ENCODE measurements around the gene PTPRM. TPM values are rescaled to one million over a fixed set of nuclear protein-coding genes. Genes with fewer than 3 reads are reported as not detected.

Gene PTPRM
- polyA plus RNA-seq, 2 of the 4 experiments (the other 2 are of a cell fraction), result 44.5 to 199 TPM

- WGBS (ENCODE audit: missing lambda C conversion rate), result 90% methylated on average over 3 of the region's 3 CpGs
- H3K9me3 ChIP-seq, result no peaks in the 10 kb centered on the region
- TF ChIP-seq NPAS2 (CRISPR knock-in tag; IDR thresholded peaks at IDR 0.05; ENCODE audit: borderline replicate concordance), result no peak
- TF ChIP-seq EHF (CRISPR knock-in tag; IDR thresholded peaks at IDR 0.05), result no peak
- TF ChIP-seq SREBF2 (IDR thresholded peaks at IDR 0.05), result no peak
- TF ChIP-seq FOSB (CRISPR knock-in tag; IDR thresholded peaks at IDR 0.05), result no peak
- no peak for TF ChIP-seq CHD2 (IDR thresholded peaks at IDR 0.05; ENCODE audit: low read length, partially characterized antibody)
- no peak for TF ChIP-seq CEBPB (IDR thresholded peaks at IDR 0.05)
- no peak for TF ChIP-seq HOXB13 (CRISPR knock-in tag; IDR thresholded peaks at IDR 0.05; ENCODE audit: low read depth)
- no peak for TF ChIP-seq HEYL (CRISPR knock-in tag; IDR thresholded peaks at IDR 0.05)
- TF ChIP-seq ZNF302 (CRISPR knock-in tag; IDR thresholded peaks at IDR 0.05), result no peak
- no peak for TF ChIP-seq ELK1 (IDR thresholded peaks at IDR 0.05; ENCODE audit: low read depth, low read length)
- TF ChIP-seq USF2 (IDR thresholded peaks at IDR 0.05), result no peak
- no peak for TF ChIP-seq RCOR1 (IDR thresholded peaks at IDR 0.05; ENCODE audit: low read depth, low read length)
- TF ChIP-seq GATA3 (IDR thresholded peaks at IDR 0.05; ENCODE audit: borderline replicate concordance), result no peak
- TF ChIP-seq HES2 (IDR thresholded peaks at IDR 0.05), result no peak
- no peak for TF ChIP-seq TFCP2L1 (CRISPR knock-in tag; IDR thresholded peaks at IDR 0.05)
- no peak for TF ChIP-seq E2F6 (IDR thresholded peaks at IDR 0.05; ENCODE audit: borderline replicate concordance, low read depth)
- TF ChIP-seq PBX3 (IDR thresholded peaks at IDR 0.05), result no peak
- no peak for TF ChIP-seq RARB (CRISPR knock-in tag; IDR thresholded peaks at IDR 0.05)
- TF ChIP-seq MYC (IDR thresholded peaks at IDR 0.05; ENCODE audit: borderline replicate concordance, low read length), result no peak
- no peak for TF ChIP-seq HDAC2 (IDR thresholded peaks at IDR 0.05)
- POLR2A ChIA-PET, result no interaction called here
- DNase-seq (ENCODE audit: low read depth in 1 of 2, low spot score in 1 of 2) (no peak), FAIRE-seq (no peak), ATAC-seq (no peak)
- no peak overlapping the region for H3K4me3 ChIP-seq
- H3K27ac ChIP-seq, result no peak overlapping the region
- CTCF ChIA-PET, result no interaction called here
- no peak overlapping the region for H3K4me2 ChIP-seq
- H3K4me1 ChIP-seq, result no peaks in the 10 kb centered on the region
Measured at GRCh38 chr18:8252371-8252770, 685.3 kb downstream of the PTPRM start.

GRCh38 chr18:8253944-8254343 lies 686.8 kb downstream of the PTPRM start:
- ChIA-PET CTCF (no interaction called here), POLR2A (no interaction called here)
- H3K4me1 ChIP-seq, result no peaks in the 10 kb centered on the region
- DNase-seq (ENCODE audit: low read depth in 1 of 2, low spot score in 1 of 2) (no peak), ATAC-seq (no peak), FAIRE-seq (no peak)
- H3K9me3 ChIP-seq, result no peaks in the 10 kb centered on the region
- 92% methylated on average over 1 of the region's 1 CpG for WGBS (ENCODE audit: missing lambda C conversion rate)
- no peak for TF ChIP-seq HMGXB4 (CRISPR knock-in tag; IDR thresholded peaks at IDR 0.05; ENCODE audit: borderline replicate concordance)
- TF ChIP-seq CTCF (IDR thresholded peaks at IDR 0.05), result no peak
- TF ChIP-seq HOXA7 (CRISPR knock-in tag; IDR thresholded peaks at IDR 0.05), result no peak
- no peak for TF ChIP-seq CHD2 (IDR thresholded peaks at IDR 0.05; ENCODE audit: low read length, partially characterized antibody)
- no peak for TF ChIP-seq HOXB5 (CRISPR knock-in tag; IDR thresholded peaks at IDR 0.05)
- TF ChIP-seq ELK1 (IDR thresholded peaks at IDR 0.05; ENCODE audit: low read depth, low read length), result no peak
- no peak for TF ChIP-seq JUN (IDR thresholded peaks at IDR 0.05)
- TF ChIP-seq MAX (IDR thresholded peaks at IDR 0.05), result no peak
- no peak for TF ChIP-seq POLR2AphosphoS2 (conservative IDR thresholded peaks at IDR 0.05; ENCODE audit: low read length)
- TF ChIP-seq NR3C1 (IDR thresholded peaks at IDR 0.05), result no peak
- TF ChIP-seq CBX8 (IDR thresholded peaks at IDR 0.05), result no peak
- H3K4me2 ChIP-seq, result no peak overlapping the region
- H3K27ac ChIP-seq, result no peak overlapping the region
- no peak overlapping the region for H3K4me3 ChIP-seq
